Erythroblast (primary cell): ENCODE data around the gene PRPH.
"Not testable (repeated sequence)": the region's sequence is repeated elsewhere in the genome, so short reads cannot be mapped to it uniquely, and the experiment has no call there.

Experiments
- DNase-seq, 2 experiments: peaks; one replicate each; lab custom pipeline; 2025; lab: John Stamatoyannopoulos, UW
- GATA1 ChIP-seq: IDR thresholded peaks from 2 replicates; pipeline ENCODE4 v1.6.1; 2011; ENCODE audit warnings: low read depth, mild to moderate bottlenecking, control low read depth, low read length, moderate library complexity
- POLR2A ChIP-seq: IDR thresholded peaks from 2 replicates; pipeline ENCODE4 v1.6.1; 2011; ENCODE audit warnings: mild to moderate bottlenecking, low read length

The PRPH gene

DNA sequence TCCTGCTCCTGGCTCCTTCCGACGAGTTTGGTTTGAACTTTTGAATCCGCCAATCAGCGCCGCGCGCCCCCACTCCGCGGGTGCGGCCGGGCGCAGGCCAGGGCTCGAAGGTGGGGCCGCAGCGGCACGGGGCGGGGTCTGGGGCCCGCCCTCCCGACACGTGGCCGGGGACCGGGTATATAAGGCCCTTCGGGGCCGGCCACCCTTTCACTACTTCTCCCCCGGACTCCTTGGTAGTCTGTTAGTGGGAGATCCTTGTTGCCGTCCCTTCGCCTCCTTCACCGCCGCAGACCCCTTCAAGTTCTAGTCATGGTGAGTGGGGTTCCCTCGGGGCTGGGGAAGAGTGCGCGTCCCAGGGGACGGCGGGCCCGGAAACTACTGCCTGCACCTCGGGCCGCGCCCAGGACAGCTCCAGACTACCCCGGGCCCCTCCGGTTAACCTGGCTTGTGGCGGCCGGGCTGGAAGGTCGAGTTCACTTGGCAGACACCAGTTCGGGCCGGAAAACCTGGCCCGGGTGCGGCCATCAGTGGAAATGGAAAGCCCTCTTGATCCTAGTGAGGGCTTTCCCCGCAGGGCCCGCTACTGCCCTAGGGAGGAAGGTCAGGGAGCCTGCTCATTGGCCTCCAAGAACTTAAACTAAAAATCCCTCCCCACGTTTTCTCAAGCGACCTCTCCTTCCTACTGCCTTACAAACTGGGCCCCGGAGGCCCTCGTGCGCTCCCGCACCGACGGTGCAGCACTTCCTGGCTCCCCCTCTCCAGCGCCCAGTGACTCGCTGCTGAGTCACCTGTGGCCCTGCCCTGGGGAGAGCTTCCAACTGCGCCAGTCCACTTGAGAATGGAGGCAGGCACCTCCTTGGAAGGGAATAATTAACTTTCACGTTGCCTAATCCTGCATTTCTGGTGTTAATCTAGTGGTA is 29.8 kb upstream of the PRPH start, which contains the start of gene TUBA1C:
TUBA1C (plus strand) TSS at position 210 of the 920 bp plus-strand sequence; CDS start at position 310, 100 bp downstream.
- TF ChIP-seq GATA1, result no peak
- TF ChIP-seq POLR2A, result peak; percentile 99

DNA sequence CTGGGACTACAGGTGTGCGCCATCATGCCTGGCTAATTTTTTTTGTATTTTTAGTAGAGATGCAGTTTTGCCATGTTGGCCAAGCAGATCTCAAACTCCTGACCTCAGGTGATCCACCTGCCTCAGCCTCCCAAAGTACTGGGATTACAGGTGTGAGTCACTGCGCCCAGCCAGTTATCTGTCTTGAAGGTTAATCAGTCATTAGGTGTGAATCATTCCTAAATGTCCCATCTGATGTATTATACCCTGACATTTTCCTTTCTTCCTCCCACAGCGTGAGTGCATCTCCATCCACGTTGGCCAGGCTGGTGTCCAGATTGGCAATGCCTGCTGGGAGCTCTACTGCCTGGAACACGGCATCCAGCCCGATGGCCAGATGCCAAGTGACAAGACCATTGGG is 25.8 kb upstream of the PRPH start:
- not testable (repeated sequence) for DNase-seq

More for the DNA sequence above, 29.8 kb upstream of the PRPH start, which contains the start of gene TUBA1C:
- peak; percentile 93 to 95 for DNase-seq

GRCh38 chr12:49272790-49273725 is 21.9 kb upstream of the PRPH start:
- no peak for DNase-seq
- TF ChIP-seq GATA1, result no peak
- TF ChIP-seq POLR2A, result no peak

GRCh38 chr12:49273726-49274395 is 21.1 kb upstream of the PRPH start:
- TF ChIP-seq POLR2A (no peak), GATA1 (no peak)
- DNase-seq, result no peak

GRCh38 chr12:49274396-49275069 is 20.4 kb upstream of the PRPH start:
- DNase-seq, result no peak
- TF ChIP-seq POLR2A (peak; percentile 30), GATA1 (no peak)

DNA sequence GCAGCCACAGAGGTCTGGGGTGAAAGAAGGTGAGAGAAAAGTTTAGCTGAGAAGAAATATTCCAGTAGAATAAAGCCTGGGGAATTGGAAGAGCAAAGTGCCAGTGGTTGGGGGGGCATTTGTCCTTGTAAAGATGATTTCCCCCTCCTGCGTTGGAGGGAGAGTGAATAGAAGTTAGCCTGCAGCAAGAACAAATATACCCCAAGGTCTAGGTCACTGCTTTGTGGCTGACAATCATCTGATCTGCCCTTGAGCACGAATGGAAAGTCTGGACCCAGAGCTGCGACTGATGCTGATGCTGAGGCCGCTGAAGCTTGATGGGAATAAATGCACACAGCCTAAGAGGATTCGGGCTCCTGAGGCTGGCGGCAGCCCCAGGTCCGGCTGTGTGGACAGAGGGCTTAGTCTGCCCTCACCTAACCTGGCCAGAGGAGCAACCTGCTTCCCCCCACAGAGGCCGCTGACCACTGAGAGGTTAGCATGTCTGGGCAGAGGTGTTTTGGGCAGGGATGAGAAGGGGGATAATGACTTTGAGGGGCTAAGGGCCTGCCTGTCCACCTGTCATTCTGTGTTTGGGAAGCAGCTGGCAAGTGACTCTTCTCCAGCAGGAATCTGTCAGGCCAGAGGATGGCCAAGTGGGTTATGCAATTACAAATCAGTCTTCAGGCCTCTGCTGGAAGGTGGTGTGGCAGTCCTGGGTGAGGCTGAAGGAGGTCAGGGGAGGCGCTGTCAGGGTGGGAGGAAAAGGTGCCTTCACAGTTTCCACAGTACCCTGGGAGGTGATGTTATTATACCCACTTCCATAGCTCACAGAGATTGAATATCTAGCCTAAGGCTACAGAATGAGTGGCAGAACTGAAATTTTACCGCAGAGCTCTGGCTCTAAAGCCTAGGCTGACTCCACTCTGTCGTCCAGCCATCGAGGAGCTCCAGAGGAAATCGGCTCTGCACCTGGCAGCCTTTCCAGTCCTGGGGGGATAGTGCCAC is 18.4 kb upstream of the PRPH start:
- TF ChIP-seq POLR2A (no peak), GATA1 (no peak)
- DNase-seq, result no peak

- TF ChIP-seq GATA1 (no peak), POLR2A (no peak)
- no peak for DNase-seq
These were observed 17.5 kb upstream of the PRPH start for GRCh38 chr12:49277466-49277865.

- no peak for TF ChIP-seq GATA1
- TF ChIP-seq POLR2A, result no peak
- DNase-seq, result no peak
These were observed 15.2 kb upstream of the PRPH start for GRCh38 chr12:49279706-49280159.

- DNase-seq, result not testable (repeated sequence)
These were observed 14.4 kb upstream of the PRPH start for GRCh38 chr12:49280545-49280944.

- no peak for TF ChIP-seq POLR2A
- TF ChIP-seq GATA1, result no peak
These were observed 12.6 kb upstream of the PRPH start for GRCh38 chr12:49282302-49282701.

GRCh38 chr12:49282740-49283375 is 12.1 kb upstream of the PRPH start:
- DNase-seq, result not testable (repeated sequence)

More at GRCh38 chr12:49282302-49282701, 12.6 kb upstream of the PRPH start:
- no peak for DNase-seq
